Skeletal muscle tissue (tissue), 4 donors: Measurements from ENCODE around the gene OR10K1. TPM values are rescaled to one million over a fixed set of nuclear protein-coding genes. Genes with fewer than 3 reads are reported as not detected.
"Not testable (repeated sequence)": the region's sequence is repeated elsewhere in the genome, so short reads cannot be mapped to it uniquely, and the experiment has no call there.

Experiments used
- H3K27ac ChIP-seq: one replicate; pipeline ENCODE4 v1.7.0; 2013; ENCODE audit warnings: mild to moderate bottlenecking, low read depth, low read length, inconsistent platforms
- H3K27me3 ChIP-seq, 3 donors: one replicate each; pipeline ENCODE4 v1.7.0; 2013; ENCODE audit warnings: low read length in 3 of 3; ENCODE audit not compliant: control insufficient read depth in 3 of 3, insufficient read depth in 3 of 3
- H3K36me3 ChIP-seq, 3 donors: one replicate each; pipeline ENCODE4 v1.7.0; 2013; ENCODE audit warnings: low read length in 3 of 3; ENCODE audit not compliant: control insufficient read depth in 3 of 3, insufficient read depth in 3 of 3
- H3K4me1 ChIP-seq, 3 donors: one replicate each; pipeline ENCODE4 v1.7.0; 2013; ENCODE audit warnings: low read length in 3 of 3, mild to moderate bottlenecking in 3 of 3; ENCODE audit not compliant: control insufficient read depth in 3 of 3, insufficient read depth in 3 of 3
- H3K4me3 ChIP-seq, 3 donors: one replicate each; pipeline ENCODE4 v1.7.0; 2013; ENCODE audit warnings: low read length in 3 of 3
- H3K9ac ChIP-seq, 3 donors: one replicate each; pipeline ENCODE4 v1.7.0; 2013; ENCODE audit warnings: low read length in 3 of 3, mild to moderate bottlenecking in 3 of 3, moderate library complexity in 2 of 3, low read depth in 1 of 3
- H3K9me3 ChIP-seq, 3 donors: one replicate each; pipeline ENCODE4 v1.7.0; 2013; ENCODE audit warnings: low read length in 3 of 3; ENCODE audit not compliant: control insufficient read depth in 3 of 3
- total RNA-seq: library from RNA; depleted of rRNA; stranded (reverse); fragments of >200 nt; gene quantifications from one replicate; pipeline ENCODE4 v1.2.3, GENCODE V29; 2014
- donor health status: Osteomylitis.

OR10K1 gene
- not detected for total RNA-seq

- H3K9me3 ChIP-seq: no peaks in the 10 kb centered on the region
- no peaks in the 10 kb centered on the region for H3K27me3 ChIP-seq
- no peaks in the 10 kb centered on the region for H3K4me1 ChIP-seq
- H3K36me3 ChIP-seq: no peaks in the 10 kb centered on the region
- H3K27ac ChIP-seq: no peak within 1 kb of the TSS
- H3K9ac ChIP-seq: no peak within 1 kb of the TSS
- no peak within 1 kb of the TSS for H3K4me3 ChIP-seq
Measured at GRCh38 chr1:158461534-158461933, at the start of gene OR10K1. OR10K1 (plus strand) TSS chr1:158461834; CDS start chr1:158465562, 3,728 bp downstream.

- Histone ChIP-seq H3K4me1 (no peaks in the 10 kb centered on the region), H3K9ac (no peak overlapping the region), H3K27ac (no peak overlapping the region), H3K27me3 (no peaks in the 10 kb centered on the region), H3K36me3 (no peaks in the 10 kb centered on the region), H3K9me3 (no peaks in the 10 kb centered on the region), H3K4me3 (no peak overlapping the region)
Measured at GRCh38 chr1:158414651-158415345, 46.8 kb upstream of the OR10K1 start.

- H3K36me3 ChIP-seq: no peaks in the 10 kb centered on the region
- H3K9ac ChIP-seq: no peak overlapping the region
- no peak overlapping the region for H3K27ac ChIP-seq
- H3K4me3 ChIP-seq: no peak overlapping the region
- H3K4me1 ChIP-seq: no peaks in the 10 kb centered on the region
- no peaks in the 10 kb centered on the region for H3K9me3 ChIP-seq
- no peaks in the 10 kb centered on the region for H3K27me3 ChIP-seq
Measured at GRCh38 chr1:158417586-158417985, 44.0 kb upstream of the OR10K1 start.

- Histone ChIP-seq H3K4me3 (no peak overlapping the region), H3K36me3 (no peaks in the 10 kb centered on the region), H3K27me3 (no peaks in the 10 kb centered on the region), H3K4me1 (no peaks in the 10 kb centered on the region), H3K27ac (no peak overlapping the region), H3K9ac (no peak overlapping the region), H3K9me3 (no peaks in the 10 kb centered on the region)
Measured at GRCh38 chr1:158422212-158422611, 39.4 kb upstream of the OR10K1 start.

GRCh38 chr1:158425027-158425426 is 36.6 kb upstream of the OR10K1 start:
- Histone ChIP-seq H3K27me3 (no peaks in the 10 kb centered on the region), H3K4me1 (no peaks in the 10 kb centered on the region), H3K9ac (no peak overlapping the region), H3K36me3 (no peaks in the 10 kb centered on the region), H3K9me3 (no peaks in the 10 kb centered on the region), H3K27ac (no peak overlapping the region), H3K4me3 (no peak overlapping the region)

GRCh38 chr1:158426137-158426536 is 35.5 kb upstream of the OR10K1 start, which contains the start of gene OR10K2:
OR10K2 (minus strand) TSS chr1:158426237; CDS start chr1:158420866, 5,371 bp downstream.
- Histone ChIP-seq H3K9ac (no peak within 1 kb of the TSS), H3K27ac (no peak within 1 kb of the TSS), H3K27me3 (no peaks in the 10 kb centered on the region), H3K9me3 (no peaks in the 10 kb centered on the region), H3K36me3 (no peaks in the 10 kb centered on the region), H3K4me3 (no peak within 1 kb of the TSS), H3K4me1 (no peaks in the 10 kb centered on the region)

- not testable (repeated sequence) for H3K27ac ChIP-seq, H3K27me3 ChIP-seq, H3K4me3 ChIP-seq, H3K36me3 ChIP-seq, H3K9ac ChIP-seq, H3K9me3 ChIP-seq, H3K4me1 ChIP-seq
Measured at GRCh38 chr1:158430163-158430562, 31.5 kb upstream of the OR10K1 start.

GRCh38 chr1:158434741-158435140 is 26.9 kb upstream of the OR10K1 start:
- no peak overlapping the region for H3K9ac ChIP-seq
- no peaks in the 10 kb centered on the region for H3K4me1 ChIP-seq
- no peaks in the 10 kb centered on the region for H3K36me3 ChIP-seq
- H3K4me3 ChIP-seq: no peak overlapping the region
- H3K27ac ChIP-seq: no peak overlapping the region
- H3K27me3 ChIP-seq: no peaks in the 10 kb centered on the region
- H3K9me3 ChIP-seq: no peaks in the 10 kb centered on the region

GRCh38 chr1:158445376-158445775 is 16.3 kb upstream of the OR10K1 start:
- no peaks in the 10 kb centered on the region for H3K36me3 ChIP-seq
- no peaks in the 10 kb centered on the region for H3K9me3 ChIP-seq
- no peak overlapping the region for H3K9ac ChIP-seq
- H3K27me3 ChIP-seq: peaks cover 0 to 2% (median 0%) of the 10 kb centered on the region in 3 donors
- H3K27ac ChIP-seq: no peak overlapping the region
- no peaks in the 10 kb centered on the region for H3K4me1 ChIP-seq
- no peak overlapping the region for H3K4me3 ChIP-seq

GRCh38 chr1:158454537-158454936 is 7.1 kb upstream of the OR10K1 start:
- Histone ChIP-seq H3K27me3 (no peaks in the 10 kb centered on the region), H3K4me3 (no peak overlapping the region), H3K4me1 (no peaks in the 10 kb centered on the region), H3K9ac (no peak overlapping the region), H3K27ac (no peak overlapping the region), H3K9me3 (no peaks in the 10 kb centered on the region), H3K36me3 (no peaks in the 10 kb centered on the region)
